Measurements from ENCODE around the gene FAM219A.
"Not testable (repeated sequence)": the region's sequence is repeated elsewhere in the genome, so short reads cannot be mapped to it uniquely, and the experiment has no call there.

The FAM219A gene

GRCh38 chr9:34446951-34447350, 11.4 kb downstream of the FAM219A start:
- in situ Hi-C loops (cut with MboI; ENCODE audit: low sequenced_read_pairs) = no loop called here

- in situ Hi-C loops (cut with MboI; ENCODE audit: low sequenced_read_pairs) = no loop called here
Measured at GRCh38 chr9:34446468-34446891, 11.9 kb downstream of the FAM219A start.

GRCh38 chr9:34443976-34444375, 14.4 kb downstream of the FAM219A start:
- in situ Hi-C loops (cut with MboI; ENCODE audit: low sequenced_read_pairs) = no loop called here

- in situ Hi-C loops (cut with MboI; ENCODE audit: low sequenced_read_pairs) = no loop called here
Measured at GRCh38 chr9:34443533-34443932, 14.8 kb downstream of the FAM219A start.

GRCh38 chr9:34442770-34443169, 15.6 kb downstream of the FAM219A start:
- in situ Hi-C loops (cut with MboI; ENCODE audit: low sequenced_read_pairs) = no loop called here

- in situ Hi-C loops (cut with MboI; ENCODE audit: low sequenced_read_pairs) = no loop called here
Measured at GRCh38 chr9:34440017-34440416, 18.4 kb downstream of the FAM219A start.

GRCh38 chr9:34438465-34438864, 19.9 kb downstream of the FAM219A start:
- in situ Hi-C loops (cut with MboI; ENCODE audit: low sequenced_read_pairs) = not testable (repeated sequence)

GRCh38 chr9:34437926-34438307, 20.5 kb downstream of the FAM219A start:
- in situ Hi-C loops (cut with MboI; ENCODE audit: low sequenced_read_pairs) = not testable (repeated sequence)

GRCh38 chr9:34437006-34437925, 21.1 kb downstream of the FAM219A start:
- in situ Hi-C loops (cut with MboI; ENCODE audit: low sequenced_read_pairs) = no loop called here

- in situ Hi-C loops (cut with MboI; ENCODE audit: low sequenced_read_pairs) = no loop called here
Measured at GRCh38 chr9:34431667-34432066, 26.7 kb downstream of the FAM219A start.

- in situ Hi-C loops (cut with MboI; ENCODE audit: low sequenced_read_pairs) = no loop called here
Measured at GRCh38 chr9:34430843-34431437, 27.4 kb downstream of the FAM219A start.

- in situ Hi-C loops (cut with MboI; ENCODE audit: low sequenced_read_pairs) = loop anchor here (10.0 kb wide), 1 partner anchor 76 kb away; no protein-coding TSS in a partner anchor
Measured at GRCh38 chr9:34428325-34428958, 29.9 kb downstream of the FAM219A start.

GRCh38 chr9:34426347-34427074, 31.9 kb downstream of the FAM219A start:
- in situ Hi-C loops (cut with MboI; ENCODE audit: low sequenced_read_pairs) = loop anchor here (10.0 kb wide), 1 partner anchor 78 kb away; no protein-coding TSS in a partner anchor

- in situ Hi-C loops (cut with MboI; ENCODE audit: low sequenced_read_pairs) = loop anchor here (10.0 to 25.0 kb wide), 2 partner anchors 85 to 167 kb away; partner anchors contain the start of gene CNTFR
Measured at GRCh38 chr9:34419716-34420504, 38.5 kb downstream of the FAM219A start.

GRCh38 chr9:34417734-34418133, 40.6 kb downstream of the FAM219A start:
- in situ Hi-C loops (cut with MboI; ENCODE audit: low sequenced_read_pairs) = loop anchor here (25.0 kb wide), 1 partner anchor 170 kb away; the partner anchor contains the start of gene CNTFR

- in situ Hi-C loops (cut with MboI; ENCODE audit: low sequenced_read_pairs) = loop anchor here (25.0 kb wide), 1 partner anchor 174 kb away; the partner anchor contains the start of gene CNTFR
Measured at GRCh38 chr9:34413231-34413852, 45.0 kb downstream of the FAM219A start.

GRCh38 chr9:34412336-34412735, 46.0 kb downstream of the FAM219A start:
- in situ Hi-C loops (cut with MboI; ENCODE audit: low sequenced_read_pairs) = loop anchor here (25.0 kb wide), 1 partner anchor 175 kb away; the partner anchor contains the start of gene CNTFR

- in situ Hi-C loops (cut with MboI; ENCODE audit: low sequenced_read_pairs) = loop anchor here (10.0 to 25.0 kb wide), 2 partner anchors 86 to 178 kb away; partner anchors contain the start of gene CNTFR
Measured at GRCh38 chr9:34409154-34409553, 49.2 kb downstream of the FAM219A start.

- in situ Hi-C loops (cut with MboI; ENCODE audit: low sequenced_read_pairs) = loop anchor here (10.0 to 25.0 kb wide), 2 partner anchors 87 to 179 kb away; partner anchors contain the start of gene CNTFR
Measured at GRCh38 chr9:34408173-34408572, 50.2 kb downstream of the FAM219A start.

All from HL-60/S4 (cell line).